Activated CD8-positive, alpha-beta T cell treated with anti-CD3 and anti-CD28 coated beads for 36 hours (primary cell): ENCODE results near the gene DHRS3. TPM values are rescaled to one million over a fixed set of nuclear protein-coding genes. Genes with fewer than 3 reads are reported as not detected.

ENCODE experiments used
- ATAC-seq: fragments of 200-7000 bp; cut with Tn5 transposase; one replicate; pipeline ENCODE4 v1.10.0; 2021; ENCODE audit warnings: mild to moderate bottlenecking, moderate library complexity
- CTCF ChIA-PET: fragments of 350-600 bp; sonication (Branson Sonifier 250); formaldehyde crosslinking; loops from one replicate; lab custom pipeline; 2021; ENCODE audit warnings: antibody characterized with exemption; lab: Charles Lee
- POLR2A ChIA-PET: fragments of 350-600 bp; sonication (Branson Sonifier 250); formaldehyde crosslinking; loops from one replicate; lab custom pipeline; 2021; ENCODE audit warnings: antibody characterized with exemption; lab: Charles Lee
- DNase-seq: peaks from one replicate; pipeline ENCODE4 v3.0.0-alpha.2; 2020
- H3K27ac Mint-ChIP-seq: one replicate; pipeline ENCODE4 v1.8.0; 2021; ENCODE audit warnings: mild to moderate bottlenecking, mixed read lengths
- H3K27me3 Mint-ChIP-seq: one replicate; pipeline ENCODE4 v1.8.0; 2021; ENCODE audit warnings: mixed read lengths
- H3K36me3 Mint-ChIP-seq: one replicate; pipeline ENCODE4 v1.8.0; 2021; ENCODE audit warnings: low read depth, mixed read lengths
- H3K4me1 Mint-ChIP-seq: one replicate; pipeline ENCODE4 v1.8.0; 2021; ENCODE audit warnings: low read depth, mixed read lengths
- H3K4me3 Mint-ChIP-seq: one replicate; pipeline ENCODE4 v1.8.0; 2021; ENCODE audit warnings: mild to moderate bottlenecking, moderate library complexity, mixed read lengths
- H3K9me3 Mint-ChIP-seq: one replicate; pipeline ENCODE4 v1.8.0; 2021; ENCODE audit warnings: mixed read lengths
- intact Hi-C: fragments of 100-400 bp; cut with micrococcal nuclease; formaldehyde crosslinking; loops from one replicate; pipeline ENCODE4 v1.10.0; 2022
- total RNA-seq, 2 experiments: library from RNA; stranded (reverse); gene quantifications; one replicate each; pipeline ENCODE4 v1.2.3, GENCODE V29; 2021
- TF ChIP-seq, protein P1 (sequence below): fragments of 200-600 bp; IDR thresholded peaks from one replicate; pipeline ENCODE4 v1.8.0; 2022; ENCODE audit warnings: antibody characterized with exemption, mild to moderate bottlenecking

Gene DHRS3
- total RNA-seq, 2 experiments from 2014 or later: 129 to 135 TPM

DNA sequence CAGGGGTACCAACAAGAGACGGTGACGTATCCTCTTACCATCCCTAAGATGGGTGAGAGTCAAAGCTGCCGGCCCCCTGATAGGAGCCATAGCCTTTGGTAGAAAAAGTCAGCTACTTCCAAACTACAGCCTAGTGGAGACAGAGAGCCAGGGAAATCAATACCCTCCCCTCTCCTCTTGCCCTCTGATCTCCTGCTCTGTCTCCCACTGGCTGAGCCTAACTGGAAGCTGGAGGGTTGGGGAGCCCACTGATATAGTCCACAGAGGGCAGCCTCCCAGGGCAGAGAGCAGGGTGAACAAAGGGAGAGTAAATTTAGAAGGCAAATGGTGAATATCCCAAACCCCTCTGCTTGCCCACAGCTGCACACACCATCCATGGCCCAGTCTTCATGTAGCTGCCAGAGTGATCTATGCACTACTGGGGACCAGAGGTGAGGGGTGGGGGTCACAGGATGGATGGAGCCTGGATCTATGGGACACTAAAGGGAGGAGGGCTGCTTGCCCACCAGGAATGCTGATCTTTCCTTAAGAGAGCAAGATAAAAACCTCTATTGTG lies 80.0 kb downstream of the DHRS3 start:
- peaks cover 18% of the 10 kb centered on the region for H3K36me3 Mint-ChIP-seq
- ATAC-seq (no peak), DNase-seq (no peak)
- intact Hi-C loops: no loop called here
- no peaks in the 10 kb centered on the region for H3K27me3 Mint-ChIP-seq
- H3K9me3 Mint-ChIP-seq: peaks cover 9% of the 10 kb centered on the region
- TF ChIP-seq, protein P1, sequence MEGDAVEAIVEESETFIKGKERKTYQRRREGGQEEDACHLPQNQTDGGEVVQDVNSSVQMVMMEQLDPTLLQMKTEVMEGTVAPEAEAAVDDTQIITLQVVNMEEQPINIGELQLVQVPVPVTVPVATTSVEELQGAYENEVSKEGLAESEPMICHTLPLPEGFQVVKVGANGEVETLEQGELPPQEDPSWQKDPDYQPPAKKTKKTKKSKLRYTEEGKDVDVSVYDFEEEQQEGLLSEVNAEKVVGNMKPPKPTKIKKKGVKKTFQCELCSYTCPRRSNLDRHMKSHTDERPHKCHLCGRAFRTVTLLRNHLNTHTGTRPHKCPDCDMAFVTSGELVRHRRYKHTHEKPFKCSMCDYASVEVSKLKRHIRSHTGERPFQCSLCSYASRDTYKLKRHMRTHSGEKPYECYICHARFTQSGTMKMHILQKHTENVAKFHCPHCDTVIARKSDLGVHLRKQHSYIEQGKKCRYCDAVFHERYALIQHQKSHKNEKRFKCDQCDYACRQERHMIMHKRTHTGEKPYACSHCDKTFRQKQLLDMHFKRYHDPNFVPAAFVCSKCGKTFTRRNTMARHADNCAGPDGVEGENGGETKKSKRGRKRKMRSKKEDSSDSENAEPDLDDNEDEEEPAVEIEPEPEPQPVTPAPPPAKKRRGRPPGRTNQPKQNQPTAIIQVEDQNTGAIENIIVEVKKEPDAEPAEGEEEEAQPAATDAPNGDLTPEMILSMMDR: no peak
- H3K27ac Mint-ChIP-seq: no peak overlapping the region
- no peak overlapping the region for H3K4me3 Mint-ChIP-seq
- POLR2A ChIA-PET: interaction anchor here (1.5 kb wide), 1 partner anchor 57 kb away, joined by 3 read pairs; no protein-coding TSS in a partner anchor
- H3K4me1 Mint-ChIP-seq: peaks cover 12% of the 10 kb centered on the region
- CTCF ChIA-PET: interaction anchor here (1.5 kb wide), 1 partner anchor 60 kb away, joined by 3 read pairs; no protein-coding TSS in a partner anchor

- peaks cover 12% of the 10 kb centered on the region for H3K4me1 Mint-ChIP-seq
- TF ChIP-seq, protein P1: no peak
- H3K4me3 Mint-ChIP-seq: no peak overlapping the region
- H3K9me3 Mint-ChIP-seq: peaks cover 9% of the 10 kb centered on the region
- no peak overlapping the region for H3K27ac Mint-ChIP-seq
- no peak for DNase-seq
- ChIA-PET CTCF (interaction anchor here (1.5 kb wide), 1 partner anchor 59 kb away, joined by 3 read pairs; no protein-coding TSS in a partner anchor), POLR2A (interaction anchor here (1.5 kb wide), 1 partner anchor 57 kb away, joined by 3 read pairs; no protein-coding TSS in a partner anchor)
- intact Hi-C loops: no loop called here
- no peak for ATAC-seq
- H3K27me3 Mint-ChIP-seq: no peaks in the 10 kb centered on the region
- peaks cover 18% of the 10 kb centered on the region for H3K36me3 Mint-ChIP-seq
Measured at GRCh38 chr1:12537294-12537693, 80.7 kb downstream of the DHRS3 start.

DNA sequence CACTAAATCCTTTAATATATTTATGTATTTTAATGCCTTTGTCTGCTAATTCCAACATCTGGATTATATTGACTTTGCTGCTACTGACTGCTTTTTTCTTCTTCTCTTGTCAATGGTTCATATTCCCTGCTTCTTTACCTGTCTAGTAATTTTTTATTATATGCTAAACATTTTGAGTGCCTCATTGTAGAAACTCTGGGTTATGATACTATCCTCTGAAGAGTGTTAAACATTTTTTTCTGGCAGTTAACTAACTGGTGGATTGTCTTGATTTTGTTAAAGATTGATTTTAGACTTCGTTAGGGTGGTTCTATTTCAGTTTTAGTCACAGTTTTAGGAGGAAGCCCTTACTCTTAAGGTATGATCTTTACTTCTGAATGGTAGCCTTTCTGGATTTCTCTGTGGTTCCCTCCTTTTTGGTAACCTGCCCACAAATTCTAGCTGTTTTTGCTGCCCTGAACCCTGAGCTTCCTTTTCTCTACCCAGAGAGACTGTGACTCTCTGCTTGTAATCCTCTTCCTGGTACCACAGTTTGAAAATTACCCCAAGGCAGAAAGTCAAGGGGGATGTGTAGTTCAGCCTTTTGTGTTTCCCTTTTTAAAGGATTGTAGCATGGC lies 81.9 kb downstream of the DHRS3 start:
- Mint-ChIP-seq H3K27me3 (no peaks in the 10 kb centered on the region), H3K36me3 (peaks cover 18% of the 10 kb centered on the region), H3K9me3 (peaks cover 9% of the 10 kb centered on the region), H3K4me1 (peaks cover 12% of the 10 kb centered on the region), H3K4me3 (no peak overlapping the region), H3K27ac (peak overlapping the region; percentile 58)
- TF ChIP-seq, protein P1: no peak
- ATAC-seq: peak; percentile 49
- no peak for DNase-seq
- intact Hi-C loops: no loop called here
- CTCF ChIA-PET: no interaction called here
- POLR2A ChIA-PET: interaction anchor here (0.6 kb wide), 1 partner anchor 63 kb away, joined by 3 read pairs; no protein-coding TSS in a partner anchor

- Mint-ChIP-seq H3K4me3 (no peak overlapping the region), H3K27me3 (no peaks in the 10 kb centered on the region), H3K27ac (no peak overlapping the region), H3K9me3 (peaks cover 9% of the 10 kb centered on the region), H3K4me1 (peaks cover 22% of the 10 kb centered on the region), H3K36me3 (peaks cover 18% of the 10 kb centered on the region)
- intact Hi-C loops: no loop called here
- POLR2A ChIA-PET: no interaction called here
- CTCF ChIA-PET: no interaction called here
- ATAC-seq (no peak), DNase-seq (no peak)
- TF ChIP-seq, protein P1: no peak
Measured at GRCh38 chr1:12532405-12533315, 85.3 kb downstream of the DHRS3 start.
